Activated T-cell treated with anti-CD3 and anti-CD28 coated beads for 1 hour (primary cell): Measurements from ENCODE around the gene CGB5.
"Not testable (repeated sequence)": the region's sequence is repeated elsewhere in the genome, so short reads cannot be mapped to it uniquely, and the experiment has no call there.

Experiments
- DNase-seq: peaks from one replicate; pipeline ENCODE4 v3.0.0-alpha.2; 2020; ENCODE audit warnings: low read depth

Gene CGB5

DNA sequence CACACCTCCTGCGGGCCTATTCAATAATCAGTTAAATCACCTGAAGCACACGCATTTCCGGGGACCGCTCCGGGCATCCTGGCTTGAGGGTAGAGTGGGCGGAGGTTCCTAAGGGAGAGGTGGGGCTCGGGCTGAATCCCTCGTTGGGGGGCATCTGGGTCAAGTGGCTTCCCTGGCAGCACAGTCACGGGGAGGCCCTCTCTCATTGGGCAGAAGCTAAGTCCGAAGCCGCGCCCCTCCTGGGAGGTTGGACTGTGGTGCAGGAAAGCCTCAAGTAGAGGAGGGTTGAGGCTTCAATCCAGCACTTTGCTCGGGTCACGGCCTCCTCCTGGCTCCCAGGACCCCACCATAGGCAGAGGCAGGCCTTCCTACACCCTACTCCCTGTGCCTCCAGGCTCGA is at the start of gene CGB5:
TSS of gene CGB5 (plus strand) at position 301 of the 400 bp plus-strand sequence. CDS start 362 bp downstream, outside the sequence.
- not testable (repeated sequence) for DNase-seq

DNA sequence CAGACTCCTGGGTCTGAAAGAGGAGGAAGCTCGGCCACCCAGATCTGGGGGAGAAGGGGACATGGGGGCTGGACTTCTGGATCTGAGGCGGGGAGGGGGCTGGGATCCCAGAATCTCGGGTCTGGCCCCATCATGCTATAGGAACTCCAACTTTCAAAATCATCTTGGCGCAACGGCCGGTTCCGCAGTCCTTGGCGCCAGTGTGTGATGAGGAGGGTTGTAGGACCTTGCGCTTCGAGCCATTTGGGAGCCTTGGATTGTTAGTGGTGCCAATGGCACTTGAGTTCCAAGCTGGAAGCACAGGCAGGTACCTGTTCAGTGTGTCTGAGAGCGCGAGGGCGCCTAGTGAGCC is 49.6 kb upstream of the CGB5 start:
- no peak for DNase-seq

DNA sequence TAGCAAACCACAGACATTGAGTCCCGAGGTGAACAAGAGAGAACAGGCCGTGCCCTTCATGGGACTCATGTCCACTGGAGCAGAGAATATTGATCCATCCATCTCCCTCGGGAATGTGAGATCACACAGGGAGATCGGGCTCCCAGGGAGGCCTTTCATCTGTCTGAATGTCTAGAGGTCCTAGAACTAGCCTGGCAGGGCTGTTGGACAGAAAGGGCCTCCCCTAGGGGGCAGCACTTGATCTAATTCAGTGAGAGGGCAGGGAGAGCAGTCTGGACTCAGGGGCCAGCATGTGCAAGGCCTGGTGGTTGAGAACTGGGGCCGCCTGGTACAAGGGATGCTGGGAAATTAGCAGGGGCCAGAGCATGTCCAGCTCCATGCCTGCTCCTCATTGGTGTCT is 45.7 kb upstream of the CGB5 start:
- DNase-seq, result peak; percentile 36

DNA sequence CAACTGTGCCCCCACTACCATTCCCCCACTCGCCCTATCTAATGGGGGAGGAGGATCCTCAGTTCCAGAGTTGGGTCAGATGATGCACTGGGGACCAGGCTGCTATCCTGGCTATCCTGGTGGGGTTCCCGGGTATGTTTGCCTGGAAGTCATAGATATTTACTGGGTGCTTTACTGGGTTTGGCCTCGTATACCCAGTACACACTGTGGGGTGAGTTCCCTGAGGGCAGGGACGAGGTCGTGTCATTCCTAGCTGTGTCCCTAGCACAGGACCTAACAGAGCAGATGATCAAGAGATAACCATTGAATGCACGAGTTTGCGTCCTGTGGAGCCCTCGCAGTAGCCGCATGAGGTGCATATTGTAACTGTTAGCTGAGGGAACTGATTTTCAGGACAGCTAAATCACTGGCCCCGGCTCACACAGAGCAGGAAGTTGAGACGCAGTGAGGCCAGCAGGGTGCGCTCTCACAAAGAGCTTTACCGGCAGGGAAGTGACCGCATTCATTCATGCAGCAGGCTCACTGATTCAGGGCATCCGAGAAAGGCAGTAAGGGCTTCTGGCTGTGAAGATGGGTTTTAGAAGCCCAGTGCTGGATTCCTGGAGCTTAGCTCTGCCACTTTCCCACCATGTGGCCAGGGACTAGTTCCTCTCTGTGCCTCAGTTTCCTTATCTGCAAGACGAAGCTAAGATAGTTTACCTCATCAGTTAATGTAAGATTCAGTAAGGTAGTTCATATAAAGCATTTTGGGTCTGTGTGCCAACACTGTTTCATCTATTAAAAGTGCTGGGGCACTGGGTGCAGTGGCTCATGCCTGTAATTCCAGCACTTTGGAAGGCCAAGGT is 43.9 kb upstream of the CGB5 start:
- DNase-seq, result peak; percentile 55

DNA sequence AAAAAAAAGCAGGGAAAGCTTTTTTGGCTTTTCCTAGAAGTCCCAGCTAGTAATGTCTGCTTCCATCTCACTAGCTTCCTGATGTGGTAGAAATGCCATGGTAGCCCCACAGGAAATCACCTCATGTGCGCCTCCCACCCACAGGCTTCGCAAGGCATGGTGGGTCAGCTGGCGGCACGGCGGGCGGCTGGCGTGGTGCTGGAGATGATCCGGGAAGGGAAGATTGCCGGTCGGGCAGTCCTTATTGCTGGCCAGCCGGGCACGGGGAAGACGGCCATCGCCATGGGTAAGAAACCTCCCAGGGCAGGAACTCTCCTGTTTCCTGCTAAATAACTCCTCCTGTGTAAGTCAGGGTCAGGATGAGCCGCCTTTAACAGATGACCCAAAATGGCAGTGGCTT is 39.5 kb upstream of the CGB5 start:
- no peak for DNase-seq

DNA sequence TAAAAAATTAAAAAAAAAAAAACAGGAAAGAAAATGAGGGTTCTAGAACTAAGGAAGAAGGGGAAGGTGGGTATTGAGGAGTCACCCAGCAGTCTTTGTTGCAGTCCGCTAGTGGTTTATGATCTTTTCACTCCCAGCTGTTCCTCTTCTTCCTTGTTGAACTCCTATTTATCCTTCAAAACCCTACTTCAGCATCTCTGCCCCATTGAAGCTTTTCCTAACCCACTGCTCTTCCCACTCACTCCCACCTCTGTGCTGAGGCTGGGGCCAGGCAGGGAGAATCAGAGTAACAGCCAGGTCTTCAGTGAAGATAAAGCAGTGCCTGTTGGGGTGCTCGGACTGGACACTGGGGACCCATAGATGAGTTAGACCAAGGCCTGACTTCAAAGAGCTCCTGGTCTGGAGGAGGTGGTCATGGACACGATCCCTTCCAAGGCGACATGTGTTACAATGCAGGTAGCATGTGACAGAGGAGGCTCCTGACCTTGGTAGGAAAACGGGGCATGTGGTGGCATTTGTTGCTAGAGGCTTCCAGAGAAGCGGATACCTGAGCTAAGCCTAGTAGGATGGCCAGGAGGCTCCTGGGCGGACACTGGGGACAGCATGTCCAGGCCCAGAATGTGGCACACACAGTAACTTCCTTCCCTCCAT is 38.6 kb upstream of the CGB5 start:
- no peak for DNase-seq

DNA sequence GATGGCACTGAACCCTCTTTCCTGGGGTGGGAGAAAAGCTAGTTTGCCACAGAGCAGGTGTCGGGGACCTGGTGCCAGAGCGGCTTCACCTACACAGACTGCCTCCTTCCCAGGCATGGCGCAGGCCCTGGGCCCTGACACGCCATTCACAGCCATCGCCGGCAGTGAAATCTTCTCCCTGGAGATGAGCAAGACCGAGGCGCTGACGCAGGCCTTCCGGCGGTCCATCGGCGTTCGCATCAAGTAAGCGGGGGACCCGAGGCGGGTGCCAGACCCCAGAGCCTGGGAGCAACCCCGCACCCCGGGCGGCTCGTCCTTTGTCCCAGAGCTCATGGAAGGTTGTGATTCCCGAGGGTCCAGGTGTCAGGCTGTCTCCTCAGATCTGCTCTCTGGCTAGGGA is 36.7 kb upstream of the CGB5 start:
- no peak for DNase-seq

DNA sequence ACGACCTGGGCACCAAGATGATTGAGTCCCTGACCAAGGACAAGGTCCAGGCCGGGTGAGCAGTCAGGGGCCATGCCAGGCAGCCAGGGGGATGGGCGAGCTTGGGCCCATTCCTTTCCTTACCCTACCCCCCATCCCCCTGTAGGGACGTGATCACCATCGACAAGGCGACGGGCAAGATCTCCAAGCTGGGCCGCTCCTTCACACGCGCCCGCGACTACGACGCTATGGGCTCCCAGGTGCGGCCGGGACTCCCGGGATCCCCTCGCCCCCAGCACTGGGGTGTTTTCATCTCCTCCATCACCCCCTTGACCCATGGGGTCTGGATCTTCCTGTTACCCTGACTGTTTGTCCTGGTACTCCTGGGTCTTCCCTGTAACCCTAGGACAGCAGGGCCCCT is 33.8 kb upstream of the CGB5 start:
- no peak for DNase-seq

DNA sequence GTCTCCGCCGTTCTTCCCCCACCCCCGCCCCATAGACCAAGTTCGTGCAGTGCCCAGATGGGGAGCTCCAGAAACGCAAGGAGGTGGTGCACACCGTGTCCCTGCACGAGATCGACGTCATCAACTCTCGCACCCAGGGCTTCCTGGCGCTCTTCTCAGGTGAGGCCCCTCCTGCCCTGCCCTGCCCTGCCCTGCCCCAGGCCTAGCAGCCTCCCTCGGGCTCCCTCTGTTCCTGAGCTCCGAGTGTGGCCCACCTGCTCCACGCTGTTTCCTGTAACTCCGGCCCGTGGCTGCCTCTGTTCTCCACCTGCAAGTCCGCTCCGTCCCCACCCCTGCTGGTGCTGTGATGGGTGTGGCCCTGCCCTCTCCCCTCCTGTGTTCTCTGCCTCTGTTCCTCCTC is 33.2 kb upstream of the CGB5 start:
- no peak for DNase-seq

DNA sequence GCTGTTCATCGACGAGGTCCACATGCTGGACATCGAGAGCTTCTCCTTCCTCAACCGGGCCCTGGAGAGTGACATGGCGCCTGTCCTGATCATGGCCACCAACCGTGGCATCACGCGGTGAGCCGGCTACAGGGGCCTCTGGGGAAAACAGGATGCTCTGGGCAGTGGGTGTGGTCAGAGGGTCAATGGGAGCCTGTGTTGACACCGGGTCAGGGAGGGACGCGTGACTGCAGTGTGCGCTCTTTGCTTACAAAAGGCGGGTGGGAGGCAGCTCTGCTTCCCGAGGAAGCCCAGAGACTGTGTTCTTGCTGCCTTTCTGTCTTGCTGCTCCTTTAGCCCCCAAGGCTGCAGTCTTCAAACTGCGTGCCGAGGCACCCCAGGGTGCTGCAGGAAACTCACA is 32.5 kb upstream of the CGB5 start:
- DNase-seq, result no peak

DNA sequence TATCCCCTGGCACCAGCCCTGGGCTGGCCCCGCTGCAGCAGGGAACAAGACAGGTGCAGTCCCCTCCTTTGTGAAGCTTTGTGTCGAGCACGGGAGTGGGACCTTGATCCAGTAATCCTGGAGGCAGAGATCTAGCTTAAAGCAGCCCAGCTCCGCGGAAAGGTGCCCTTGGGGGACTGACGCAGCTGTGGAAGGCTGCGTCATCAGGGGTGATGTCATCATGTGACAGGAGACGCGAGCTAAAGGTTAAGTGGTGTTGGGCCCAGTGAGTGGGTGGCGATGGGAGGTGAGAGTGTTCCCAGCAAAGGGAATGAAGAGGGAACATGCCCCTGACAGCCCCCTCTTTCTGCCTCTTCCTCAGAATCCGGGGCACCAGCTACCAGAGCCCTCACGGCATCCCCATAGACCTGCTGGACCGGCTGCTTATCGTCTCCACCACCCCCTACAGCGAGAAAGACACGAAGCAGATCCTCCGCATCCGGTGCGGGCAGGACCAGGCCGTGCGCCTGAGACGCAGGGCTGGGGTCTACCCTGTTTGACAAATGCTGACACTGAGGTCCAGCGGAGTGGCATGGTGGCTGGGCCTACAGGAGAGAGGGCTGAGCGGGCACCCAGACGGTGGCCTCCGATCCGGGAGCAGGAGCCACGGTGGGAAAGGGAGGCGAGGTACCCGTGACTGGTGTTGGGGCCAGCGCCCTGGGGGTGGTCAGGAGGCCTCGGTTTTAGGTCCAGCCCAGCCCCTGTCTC is 29.4 kb upstream of the CGB5 start:
- DNase-seq, result no peak

DNA sequence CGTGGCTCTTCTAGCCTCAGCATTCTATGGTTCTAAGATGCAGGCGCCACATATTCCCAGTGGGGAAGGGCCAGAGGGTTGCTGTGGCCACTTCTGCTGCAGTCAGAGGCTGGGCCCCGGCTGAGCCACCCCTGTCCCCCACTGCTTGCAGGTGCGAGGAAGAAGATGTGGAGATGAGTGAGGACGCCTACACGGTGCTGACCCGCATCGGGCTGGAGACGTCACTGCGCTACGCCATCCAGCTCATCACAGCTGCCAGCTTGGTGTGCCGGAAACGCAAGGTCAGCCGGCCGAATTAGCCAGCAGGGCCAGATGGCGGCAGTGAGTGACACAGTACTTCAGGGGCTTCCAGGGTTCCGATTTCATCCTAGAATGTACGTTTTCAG is 28.8 kb upstream of the CGB5 start:
- no peak for DNase-seq

DNA sequence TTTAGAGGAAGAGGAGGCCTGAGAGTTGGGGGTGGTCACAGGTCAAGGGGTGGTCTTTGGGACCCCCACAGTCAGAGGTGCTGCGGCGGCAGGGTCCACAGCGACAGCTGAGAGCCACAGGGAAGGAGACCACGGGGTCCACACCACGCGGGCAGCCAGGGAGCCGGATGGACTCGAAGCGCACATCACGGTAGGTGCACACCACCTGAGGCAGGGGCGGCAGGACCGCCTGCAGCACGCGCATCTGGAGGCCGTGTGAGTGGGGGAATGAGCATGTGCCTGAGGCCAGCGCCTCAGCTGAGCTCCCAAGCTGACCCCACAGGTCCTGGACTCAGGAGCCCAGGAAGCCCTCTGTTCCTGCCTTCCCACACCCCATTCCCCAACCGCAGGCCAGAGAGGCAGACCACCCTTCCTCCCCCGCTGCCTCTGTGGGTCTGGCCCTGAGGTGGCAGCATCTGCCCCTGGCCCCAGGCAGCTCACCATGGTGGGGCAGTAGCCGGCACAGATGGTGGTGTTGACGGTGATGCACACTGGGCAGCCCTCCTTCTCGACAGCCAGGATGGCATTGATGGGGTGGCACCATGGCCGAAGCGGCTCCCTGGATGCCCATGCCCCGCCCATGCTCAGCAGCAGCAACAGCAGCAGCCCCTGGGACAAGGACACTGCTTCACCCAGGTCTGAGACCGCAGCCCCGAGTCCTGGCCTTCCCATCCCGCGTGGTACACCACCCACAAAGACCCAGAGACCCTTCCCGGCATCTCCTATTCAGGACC is 27.4 kb upstream of the CGB5 start:
- no peak for DNase-seq

DNA sequence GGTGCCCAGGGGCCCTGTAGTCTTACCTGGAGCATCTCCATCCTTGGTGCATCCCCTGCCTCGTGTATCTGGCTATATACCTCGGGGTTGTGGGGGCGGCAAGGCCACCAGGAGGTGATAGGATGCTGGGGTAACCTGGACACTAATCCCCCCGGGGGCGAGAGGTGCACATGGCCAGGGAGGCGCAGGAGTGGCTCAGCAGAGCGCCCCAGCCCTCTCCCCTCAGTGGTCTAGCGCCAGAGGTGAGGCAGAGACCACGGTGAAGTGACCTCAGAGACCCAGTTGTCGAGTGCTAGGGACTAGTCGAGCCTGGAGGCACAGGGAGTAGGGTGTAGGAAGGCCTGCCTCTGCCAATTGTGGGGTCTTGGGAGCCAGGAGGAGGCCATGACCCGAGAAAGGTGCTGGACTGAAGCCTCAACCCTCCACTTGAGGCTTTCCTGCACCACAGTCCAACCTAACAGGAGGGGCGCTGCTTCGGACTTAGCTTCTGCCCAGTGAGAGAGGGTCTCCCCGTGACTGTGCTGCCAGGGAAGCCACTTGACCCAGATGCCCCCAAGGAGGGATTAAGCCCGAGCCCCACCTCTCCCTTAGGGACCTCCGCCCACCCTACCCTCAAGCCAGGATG is 26.5 kb upstream of the CGB5 start, which contains the start of gene LHB:
TSS of gene LHB (minus strand) at position 51 of the 625 bp plus-strand sequence. CDS start at position 41, 10 bp downstream.
- DNase-seq, result no peak

DNA sequence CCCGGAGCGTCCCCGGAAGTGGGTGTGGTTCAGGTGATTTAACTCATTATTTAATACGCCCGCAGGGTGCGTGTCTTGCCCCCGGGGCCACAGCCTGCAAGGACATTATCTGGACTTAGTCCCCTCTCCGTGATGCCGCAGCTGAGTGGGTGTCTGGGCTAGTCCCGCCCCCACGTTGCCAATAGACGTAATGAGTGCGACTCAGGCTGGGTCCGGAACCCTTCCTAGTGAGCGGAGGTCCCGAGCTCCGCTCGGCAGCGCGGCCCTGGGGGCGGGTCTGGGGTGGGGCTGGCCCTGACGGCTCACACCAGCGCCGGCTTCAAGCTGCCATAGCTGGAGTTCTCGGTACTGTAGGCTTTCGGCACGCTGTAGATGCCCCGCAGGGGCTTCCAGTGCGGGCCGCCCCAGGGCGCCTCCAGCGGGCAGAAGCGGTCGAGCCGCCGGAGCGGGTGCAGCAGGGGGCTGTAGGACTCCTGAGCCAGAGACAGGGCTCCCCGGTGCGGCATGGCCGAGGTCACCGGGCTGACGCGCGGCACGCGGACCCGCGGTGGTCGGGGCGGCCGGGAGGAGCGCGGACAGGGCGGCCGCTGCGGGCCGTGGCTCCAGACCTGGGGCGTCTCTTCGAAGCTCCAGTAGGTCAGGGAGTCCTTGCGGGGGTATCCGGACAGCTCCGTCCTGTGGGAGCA is 25.8 kb upstream of the CGB5 start:
- DNase-seq, result peak; percentile 55

DNA sequence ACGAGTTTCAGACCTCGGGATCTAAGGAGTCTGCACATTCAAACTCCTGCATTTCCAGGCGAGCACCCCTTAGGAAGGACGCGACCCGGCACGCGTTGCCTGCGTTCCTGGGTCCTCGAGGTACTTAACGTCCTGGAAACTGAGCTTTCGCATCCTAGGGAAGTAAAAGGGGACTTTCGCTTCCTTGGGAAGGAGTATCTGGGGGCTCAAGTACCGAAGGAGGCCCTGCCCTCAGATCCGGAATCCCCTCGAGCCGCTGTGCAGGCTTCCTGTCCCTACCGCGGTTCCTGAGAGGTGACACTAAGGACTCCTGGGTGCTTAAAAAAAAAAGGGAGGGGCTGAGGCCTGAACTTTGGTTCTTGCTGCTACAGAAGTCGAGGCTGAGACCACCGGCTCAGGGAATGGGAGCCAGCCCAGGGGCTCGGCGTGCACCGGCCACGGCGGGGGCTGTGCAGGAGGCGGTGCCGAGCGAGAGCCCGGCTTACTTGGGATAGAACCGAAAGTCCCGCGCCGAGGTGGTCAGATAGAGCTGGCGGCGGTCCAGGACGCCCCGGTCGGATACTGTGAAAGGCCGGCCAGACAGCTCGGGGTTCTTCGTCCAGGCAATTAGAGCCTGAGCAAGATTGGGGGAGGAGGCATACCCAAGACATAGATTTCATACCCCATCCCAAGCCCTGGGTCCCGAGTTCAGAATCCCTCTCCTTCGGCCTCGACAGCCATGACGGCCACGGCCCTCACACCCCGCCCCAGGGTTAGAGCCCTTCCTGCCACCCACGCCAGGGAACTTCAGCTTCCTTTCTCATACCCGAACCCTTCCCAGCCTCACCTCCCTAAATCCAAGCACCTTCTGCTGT is 25.0 kb upstream of the CGB5 start:
- not testable (repeated sequence) for DNase-seq

DNA sequence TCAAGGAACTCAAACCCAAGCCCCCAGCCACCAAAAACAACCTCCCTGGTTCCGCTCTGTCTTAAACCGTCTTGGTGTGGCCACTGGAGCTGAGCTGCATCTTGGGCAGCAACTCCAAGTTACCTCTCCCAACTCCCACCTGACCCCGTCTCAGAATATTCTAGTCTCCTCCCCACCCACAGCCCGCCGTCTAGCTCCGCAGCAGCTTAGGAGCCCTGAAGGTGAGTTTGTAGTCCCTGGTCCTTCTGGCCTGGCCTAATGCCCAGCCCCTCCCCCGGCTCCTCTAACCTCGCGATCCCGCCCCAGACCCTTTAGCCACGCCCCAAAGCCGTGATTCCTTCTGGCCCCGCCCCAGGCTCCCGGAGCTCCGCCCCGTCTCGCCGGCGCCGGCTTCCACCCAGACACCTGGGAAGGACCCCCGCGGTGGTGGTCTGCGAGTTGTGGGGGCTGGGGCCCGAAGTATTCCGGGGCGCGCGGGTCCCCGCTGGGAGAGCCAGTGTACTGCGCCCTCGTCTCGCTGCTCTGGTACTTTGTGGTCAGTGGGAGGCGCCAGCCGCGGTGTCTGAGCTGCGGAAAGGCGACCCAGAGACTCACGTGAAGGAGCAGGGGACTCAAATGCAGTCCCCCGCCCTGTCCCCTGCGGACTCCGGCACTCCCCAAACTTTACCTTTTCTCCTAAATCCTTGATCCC is 24.3 kb upstream of the CGB5 start:
- peak; percentile 63 for DNase-seq

DNA sequence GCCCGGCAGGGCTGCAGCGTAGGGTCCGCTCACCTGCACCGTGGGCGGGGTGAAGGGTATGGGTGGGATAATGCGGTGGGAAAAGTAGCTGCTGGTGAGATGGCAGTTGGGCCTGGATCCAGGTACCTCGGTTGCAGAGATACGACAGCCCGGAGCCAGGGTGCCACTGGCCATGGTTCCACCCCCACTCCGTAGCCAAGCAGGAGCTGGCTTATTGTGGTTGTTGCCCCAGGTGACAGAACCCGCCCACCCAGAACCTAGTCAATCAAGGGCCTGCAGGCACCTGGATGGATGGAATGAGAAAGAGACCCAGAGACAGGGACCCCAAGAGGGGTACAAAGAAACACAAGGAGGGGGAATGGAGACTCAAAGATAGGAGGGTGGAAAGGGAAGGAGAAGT is 23.3 kb upstream of the CGB5 start:
- no peak for DNase-seq
